ENCODE data around the gene GDPD4. TPM values are rescaled to one million over a fixed set of nuclear protein-coding genes. Genes with fewer than 3 reads are reported as not detected.
A peak's percentile ranks its signal among the peaks of the same experiment; 100 is the strongest.

GDPD4 gene
- total and polyA plus RNA-seq, 2 of the 4 experiments (the other 2 are of a cell fraction), result not detected

DNA sequence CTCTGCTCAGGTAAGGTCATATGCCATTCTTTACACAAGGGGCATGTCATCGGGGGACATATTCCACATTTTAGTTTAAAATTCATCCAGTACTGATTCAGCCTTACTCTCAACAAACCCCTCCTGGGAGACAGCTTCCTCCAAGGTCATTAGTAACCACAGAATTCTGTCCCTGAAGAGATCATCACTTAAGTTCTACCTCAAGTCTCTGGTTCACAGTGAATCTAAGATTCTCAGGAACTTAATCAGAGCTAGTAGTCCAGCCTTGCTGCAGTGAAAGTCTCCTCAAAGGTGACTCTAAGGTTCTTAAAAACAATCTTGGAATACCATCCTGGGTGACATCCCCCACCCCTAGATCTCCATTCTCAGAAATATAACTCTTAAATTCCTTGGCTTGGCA, 18.9 kb upstream of the GDPD4 start:
- Histone ChIP-seq H4K8ac (ENCODE audit: low read depth in 2 of 2, low read length in 2 of 2) (no peak overlapping the region), H3K4me2 (ENCODE audit: low read depth, low read length) (no peak overlapping the region), H3K4ac (ENCODE audit: low read depth, low read length) (no peak overlapping the region), H3K4me1 (ENCODE audit: control insufficient read depth, insufficient read depth, low read length) (peaks cover 3% of the 10 kb centered on the region), H2BK15ac (ENCODE audit: low read depth, low read length) (no peak overlapping the region), H3K36me3 (ENCODE audit: control insufficient read depth, insufficient read depth, low read length) (no peaks in the 10 kb centered on the region), H2AFZ (replicated peaks; ENCODE audit: low read length, poor library complexity) (no peak overlapping the region), H4K91ac (ENCODE audit: insufficient read depth, low read depth, low read length) (no peak overlapping the region), H2AK5ac (ENCODE audit: low read depth, low read length) (no peak overlapping the region), H3K9ac (ENCODE audit: low read depth, low read length) (no peak overlapping the region), H3K23ac (ENCODE audit: low read depth, low read length) (no peak overlapping the region), H3K56ac (ENCODE audit: extremely low read depth, insufficient read depth, low read length) (no peak overlapping the region), H3K4me3 (ENCODE audit: insufficient read depth, low read depth, low read length) (no peak overlapping the region), H2BK5ac (ENCODE audit: low read depth, low read length, poor library complexity, severe bottlenecking) (no peak overlapping the region), H3K27me3 (ENCODE audit: control insufficient read depth, insufficient read depth, low read length) (no peaks in the 10 kb centered on the region), H3K27ac (ENCODE audit: insufficient read depth, low read length) (no peak overlapping the region), H4K20me1 (ENCODE audit: insufficient read depth, low read length) (peaks cover 4% of the 10 kb centered on the region; the same call in 1 of the 2 replicates), H3K79me1 (ENCODE audit: low read depth in 1 of 2, low read length in 2 of 2) (no peaks in the 10 kb centered on the region; a peak in 1 of 4 replicates), H3K18ac (ENCODE audit: low read depth, low read length) (no peak overlapping the region), H3K14ac (replicated peaks; ENCODE audit: low read depth, low read length) (no peak overlapping the region), H2AK9ac (replicated peaks; ENCODE audit: low read depth, low read length, poor library complexity) (no peak overlapping the region), H2BK20ac (ENCODE audit: low read depth, low read length) (no peak overlapping the region), H4K5ac (ENCODE audit: low read depth, low read length) (no peak overlapping the region), H3K9me1 (ENCODE audit: insufficient read depth, low read length) (peaks cover 12% of the 10 kb centered on the region), H3K9me3 (ENCODE audit: control insufficient read depth, insufficient read depth, low read length) (no peaks in the 10 kb centered on the region), H2BK120ac (ENCODE audit: low read depth, low read length) (no peak overlapping the region)
- ChIA-PET POLR2A (ENCODE audit: unreplicated experiment) (no interaction called here), CTCF (interaction anchor here (0.6 kb wide), 1 partner anchor 46 kb away, joined by 3 read pairs; no protein-coding TSS in a partner anchor)
- TF ChIP-seq CEBPB (IDR thresholded peaks at IDR 0.05; ENCODE audit: low read depth, low read length), result no peak
- TF ChIP-seq MAZ (IDR thresholded peaks at IDR 0.05; ENCODE audit: borderline replicate concordance, low read depth, low read length), result no peak
- no peak for TF ChIP-seq NFE2L2 (IDR thresholded peaks at IDR 0.05; ENCODE audit: low read depth, low read length)
- TF ChIP-seq POLR2A (IDR thresholded peaks at IDR 0.05; ENCODE audit: low read depth, low read length), result no peak
- no peak for TF ChIP-seq RFX5 (IDR thresholded peaks at IDR 0.05; ENCODE audit: low read depth, low read length)
- TF ChIP-seq CHD1 (IDR thresholded peaks at IDR 0.05; ENCODE audit: low read depth, low read length), result no peak
- no peak for TF ChIP-seq CTCF (conservative IDR thresholded peaks at IDR 0.05; ENCODE audit: low read depth, low read length)
- no peak for TF ChIP-seq RAD21 (IDR thresholded peaks at IDR 0.05; ENCODE audit: low read length)
- TF ChIP-seq RCOR1 (IDR thresholded peaks at IDR 0.05; ENCODE audit: insufficient replicate concordance, low read length), result no peak
- TF ChIP-seq SMC3 (IDR thresholded peaks at IDR 0.05; ENCODE audit: low read depth, low read length), result no peak
- TF ChIP-seq MAFK (IDR thresholded peaks at IDR 0.05; ENCODE audit: low read depth, low read length), result no peak
- dilution Hi-C loops (cut with HindIII; ENCODE audit: low sequenced_read_pairs, unreplicated experiment) (no loop called here), in situ Hi-C loops (cut with MboI; ENCODE audit: low sequenced_read_pairs) (no loop called here), intact Hi-C loops (cut with micrococcal nuclease) (no loop called here)
- DNase-seq (peak; percentile 21), ATAC-seq (ENCODE audit: low read depth) (no peak)
- BruUV-seq (replicated peaks), result no TSS peak
- no CpG with 5 or more reads among the region's 1 CpG for WGBS, 2 experiments (ENCODE audit: extremely low coverage in 2 of 2, insufficient read length in 1 of 2)
